Measurements from ENCODE around the gene RBM8A. TPM values are rescaled to one million over a fixed set of nuclear protein-coding genes. Genes with fewer than 3 reads are reported as not detected.

The RBM8A gene
- polyA plus RNA-seq, 1 of the 3 experiments (the other 2 are of a cell fraction) = 236 TPM

DNA sequence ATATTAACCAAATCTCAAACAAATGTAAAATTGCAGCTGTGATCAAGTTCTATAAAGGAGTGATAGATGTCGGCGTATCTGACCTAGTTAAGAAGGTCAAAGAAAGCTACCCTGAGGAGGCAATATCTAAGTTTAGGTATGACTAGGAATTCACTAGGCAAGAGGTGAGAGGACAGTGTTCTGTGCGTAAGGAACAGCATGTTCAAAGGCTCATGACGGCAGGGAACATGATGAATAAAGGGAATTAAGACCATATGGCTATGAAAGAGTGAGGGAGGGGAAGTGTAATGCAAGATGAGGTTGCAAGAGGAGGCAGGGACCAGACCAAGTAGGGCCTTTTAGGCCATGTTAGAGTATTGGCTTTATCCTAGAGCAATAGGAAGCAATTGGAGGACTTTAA, 21.9 kb upstream of the RBM8A start:
- no peak overlapping the region for H2AFZ ChIP-seq (ENCODE audit: low read depth)
- ChIA-PET POLR2A (interaction anchor here (0.6 kb wide), 1 partner anchor 103 kb away, joined by 3 read pairs; no protein-coding TSS in a partner anchor), CTCF (no interaction called here)
- H3K4me2 ChIP-seq = no peak overlapping the region
- no peaks in the 10 kb centered on the region for H3K9me2 ChIP-seq
- no peaks in the 10 kb centered on the region for H3K27me3 ChIP-seq (ENCODE audit: insufficient read depth)
- H3K4me1 ChIP-seq (ENCODE audit: control insufficient read depth in 1 of 2, insufficient read depth in 2 of 2, low read depth in 1 of 2, low read length in 1 of 2) = no peaks in the 10 kb centered on the region; a peak in 1 of 4 replicates
- TF ChIP-seq, protein P1, sequence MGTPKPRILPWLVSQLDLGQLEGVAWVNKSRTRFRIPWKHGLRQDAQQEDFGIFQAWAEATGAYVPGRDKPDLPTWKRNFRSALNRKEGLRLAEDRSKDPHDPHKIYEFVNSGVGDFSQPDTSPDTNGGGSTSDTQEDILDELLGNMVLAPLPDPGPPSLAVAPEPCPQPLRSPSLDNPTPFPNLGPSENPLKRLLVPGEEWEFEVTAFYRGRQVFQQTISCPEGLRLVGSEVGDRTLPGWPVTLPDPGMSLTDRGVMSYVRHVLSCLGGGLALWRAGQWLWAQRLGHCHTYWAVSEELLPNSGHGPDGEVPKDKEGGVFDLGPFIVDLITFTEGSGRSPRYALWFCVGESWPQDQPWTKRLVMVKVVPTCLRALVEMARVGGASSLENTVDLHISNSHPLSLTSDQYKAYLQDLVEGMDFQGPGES (IDR thresholded peaks at IDR 0.05; ENCODE audit: low read depth, low read length) = no peak
- TF ChIP-seq RCOR1 (IDR thresholded peaks at IDR 0.05; ENCODE audit: low read length) (no peak), POLR2AphosphoS5 (IDR thresholded peaks at IDR 0.05; ENCODE audit: low read depth, low read length) (no peak), ELF1 (IDR thresholded peaks at IDR 0.05) (no peak), FOSL2 (IDR thresholded peaks at IDR 0.05; ENCODE audit: borderline replicate concordance, low read depth) (no peak), RAD21 (IDR thresholded peaks at IDR 0.05; ENCODE audit: low read length) (no peak), NRF1 (IDR thresholded peaks at IDR 0.05; ENCODE audit: low read depth, low read length) (no peak), NFIC (IDR thresholded peaks at IDR 0.05; ENCODE audit: borderline replicate concordance) (no peak), YY1 (IDR thresholded peaks at IDR 0.05; ENCODE audit: low read depth) (no peak), GATA2 (CRISPR knock-in tag; IDR thresholded peaks at IDR 0.05) (no peak), MEF2A (IDR thresholded peaks at IDR 0.05; ENCODE audit: borderline replicate concordance, low read depth) (no peak)
- TF ChIP-seq, protein P2, sequence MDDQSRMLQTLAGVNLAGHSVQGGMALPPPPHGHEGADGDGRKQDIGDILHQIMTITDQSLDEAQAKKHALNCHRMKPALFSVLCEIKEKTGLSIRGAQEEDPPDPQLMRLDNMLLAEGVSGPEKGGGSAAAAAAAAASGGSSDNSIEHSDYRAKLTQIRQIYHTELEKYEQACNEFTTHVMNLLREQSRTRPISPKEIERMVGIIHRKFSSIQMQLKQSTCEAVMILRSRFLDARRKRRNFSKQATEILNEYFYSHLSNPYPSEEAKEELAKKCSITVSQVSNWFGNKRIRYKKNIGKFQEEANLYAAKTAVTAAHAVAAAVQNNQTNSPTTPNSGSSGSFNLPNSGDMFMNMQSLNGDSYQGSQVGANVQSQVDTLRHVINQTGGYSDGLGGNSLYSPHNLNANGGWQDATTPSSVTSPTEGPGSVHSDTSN (IDR thresholded peaks at IDR 0.05) = no peak
- WGBS (ENCODE audit: low lambda C conversion rate) = 89% methylated on average over 4 of the region's 4 CpGs
- no peak overlapping the region for H3K4me3 ChIP-seq (ENCODE audit: low read depth in 2 of 2, low read length in 1 of 2)
- DNase-seq = no peak
- H3K27ac ChIP-seq (ENCODE audit: low read depth in 2 of 2, low read length in 1 of 2) = no peak overlapping the region
- H3F3A ChIP-seq (replicated peaks; ENCODE audit: insufficient read depth) = no peaks in the 10 kb centered on the region
- no peaks in the 10 kb centered on the region for H4K20me1 ChIP-seq (ENCODE audit: insufficient read depth)
- no peak overlapping the region for H3K9ac ChIP-seq
- peaks cover 17 to 26% of the 10 kb centered on the region in 2 experiments for H3K36me3 ChIP-seq (replicated peaks in 1 of 2; ENCODE audit: control insufficient read depth in 1 of 2, insufficient read depth in 2 of 2, low read length in 1 of 2)
- H3K9me3 ChIP-seq = no peaks in the 10 kb centered on the region
- H3K79me2 ChIP-seq (ENCODE audit: insufficient read depth) = peaks cover 99% of the 10 kb centered on the region

DNA sequence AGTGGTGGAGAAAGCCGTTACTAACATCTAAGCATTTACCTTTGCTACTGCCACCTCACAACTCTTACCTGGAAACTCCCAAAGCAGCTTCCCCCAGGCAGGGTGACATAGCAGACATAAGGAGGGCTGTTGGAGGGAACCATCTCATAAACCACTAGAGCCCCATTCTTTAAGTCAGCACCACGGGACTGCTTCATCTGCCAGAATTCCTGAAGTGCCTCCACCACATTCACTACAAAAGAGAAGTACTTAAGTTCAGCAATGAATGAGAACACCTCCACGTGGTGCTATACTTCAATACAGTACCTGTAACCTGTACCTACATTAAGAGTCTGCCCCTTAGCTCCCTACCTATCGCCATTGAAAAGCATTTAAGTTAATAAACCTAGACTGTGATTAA, 20.3 kb upstream of the RBM8A start:
- DNase-seq = no peak
- ChIA-PET CTCF (no interaction called here), POLR2A (no interaction called here)
- Histone ChIP-seq H4K20me1 (ENCODE audit: insufficient read depth) (no peaks in the 10 kb centered on the region), H3K36me3 (replicated peaks in 1 of 2; ENCODE audit: control insufficient read depth in 1 of 2, insufficient read depth in 2 of 2, low read length in 1 of 2) (peaks cover 21 to 29% of the 10 kb centered on the region in 2 experiments), H3F3A (replicated peaks; ENCODE audit: insufficient read depth) (no peaks in the 10 kb centered on the region), H3K79me2 (ENCODE audit: insufficient read depth) (peaks cover 83% of the 10 kb centered on the region), H3K4me1 (ENCODE audit: control insufficient read depth in 1 of 2, insufficient read depth in 2 of 2, low read depth in 1 of 2, low read length in 1 of 2) (no peaks in the 10 kb centered on the region), H3K9me3 (no peaks in the 10 kb centered on the region), H3K27ac (ENCODE audit: low read depth in 2 of 2, low read length in 1 of 2) (no peak overlapping the region), H3K9me2 (no peaks in the 10 kb centered on the region), H3K9ac (no peak overlapping the region), H3K4me3 (ENCODE audit: low read depth in 2 of 2, low read length in 1 of 2) (no peak overlapping the region), H3K27me3 (ENCODE audit: insufficient read depth) (no peaks in the 10 kb centered on the region), H3K4me2 (no peak overlapping the region), H2AFZ (ENCODE audit: low read depth) (no peak overlapping the region)
- TF ChIP-seq SMC3 (IDR thresholded peaks at IDR 0.05; ENCODE audit: low read depth, low read length) = no peak
- TF ChIP-seq FOXM1 (IDR thresholded peaks at IDR 0.05; ENCODE audit: low read depth) = no peak
- TF ChIP-seq, protein P3, sequence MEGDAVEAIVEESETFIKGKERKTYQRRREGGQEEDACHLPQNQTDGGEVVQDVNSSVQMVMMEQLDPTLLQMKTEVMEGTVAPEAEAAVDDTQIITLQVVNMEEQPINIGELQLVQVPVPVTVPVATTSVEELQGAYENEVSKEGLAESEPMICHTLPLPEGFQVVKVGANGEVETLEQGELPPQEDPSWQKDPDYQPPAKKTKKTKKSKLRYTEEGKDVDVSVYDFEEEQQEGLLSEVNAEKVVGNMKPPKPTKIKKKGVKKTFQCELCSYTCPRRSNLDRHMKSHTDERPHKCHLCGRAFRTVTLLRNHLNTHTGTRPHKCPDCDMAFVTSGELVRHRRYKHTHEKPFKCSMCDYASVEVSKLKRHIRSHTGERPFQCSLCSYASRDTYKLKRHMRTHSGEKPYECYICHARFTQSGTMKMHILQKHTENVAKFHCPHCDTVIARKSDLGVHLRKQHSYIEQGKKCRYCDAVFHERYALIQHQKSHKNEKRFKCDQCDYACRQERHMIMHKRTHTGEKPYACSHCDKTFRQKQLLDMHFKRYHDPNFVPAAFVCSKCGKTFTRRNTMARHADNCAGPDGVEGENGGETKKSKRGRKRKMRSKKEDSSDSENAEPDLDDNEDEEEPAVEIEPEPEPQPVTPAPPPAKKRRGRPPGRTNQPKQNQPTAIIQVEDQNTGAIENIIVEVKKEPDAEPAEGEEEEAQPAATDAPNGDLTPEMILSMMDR (IDR thresholded peaks at IDR 0.05) = no peak
- TF ChIP-seq POLR2AphosphoS5 (IDR thresholded peaks at IDR 0.05; ENCODE audit: low read depth, low read length) = no peak
- no peak for TF ChIP-seq RAD21 (IDR thresholded peaks at IDR 0.05; ENCODE audit: low read length)
- TF ChIP-seq, protein P4, sequence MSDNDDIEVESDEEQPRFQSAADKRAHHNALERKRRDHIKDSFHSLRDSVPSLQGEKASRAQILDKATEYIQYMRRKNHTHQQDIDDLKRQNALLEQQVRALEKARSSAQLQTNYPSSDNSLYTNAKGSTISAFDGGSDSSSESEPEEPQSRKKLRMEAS (IDR thresholded peaks at IDR 0.05; ENCODE audit: low read depth) = no peak
- TF ChIP-seq, protein P5, sequence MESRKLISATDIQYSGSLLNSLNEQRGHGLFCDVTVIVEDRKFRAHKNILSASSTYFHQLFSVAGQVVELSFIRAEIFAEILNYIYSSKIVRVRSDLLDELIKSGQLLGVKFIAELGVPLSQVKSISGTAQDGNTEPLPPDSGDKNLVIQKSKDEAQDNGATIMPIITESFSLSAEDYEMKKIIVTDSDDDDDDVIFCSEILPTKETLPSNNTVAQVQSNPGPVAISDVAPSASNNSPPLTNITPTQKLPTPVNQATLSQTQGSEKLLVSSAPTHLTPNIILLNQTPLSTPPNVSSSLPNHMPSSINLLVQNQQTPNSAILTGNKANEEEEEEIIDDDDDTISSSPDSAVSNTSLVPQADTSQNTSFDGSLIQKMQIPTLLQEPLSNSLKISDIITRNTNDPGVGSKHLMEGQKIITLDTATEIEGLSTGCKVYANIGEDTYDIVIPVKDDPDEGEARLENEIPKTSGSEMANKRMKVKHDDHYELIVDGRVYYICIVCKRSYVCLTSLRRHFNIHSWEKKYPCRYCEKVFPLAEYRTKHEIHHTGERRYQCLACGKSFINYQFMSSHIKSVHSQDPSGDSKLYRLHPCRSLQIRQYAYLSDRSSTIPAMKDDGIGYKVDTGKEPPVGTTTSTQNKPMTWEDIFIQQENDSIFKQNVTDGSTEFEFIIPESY (IDR thresholded peaks at IDR 0.05; ENCODE audit: borderline replicate concordance, low read depth) = no peak
- TF ChIP-seq MEF2A (IDR thresholded peaks at IDR 0.05; ENCODE audit: borderline replicate concordance, low read depth) = no peak
- no peak for TF ChIP-seq FOSL2 (IDR thresholded peaks at IDR 0.05; ENCODE audit: borderline replicate concordance, low read depth)
- no peak for TF ChIP-seq RXRA (IDR thresholded peaks at IDR 0.05; ENCODE audit: borderline replicate concordance, low read depth)
- TF ChIP-seq SIN3A (IDR thresholded peaks at IDR 0.05; ENCODE audit: borderline replicate concordance, low read depth, low read length) = no peak
- TF ChIP-seq JUND (IDR thresholded peaks at IDR 0.05) = no peak
- no peak for TF ChIP-seq NFIC (IDR thresholded peaks at IDR 0.05; ENCODE audit: borderline replicate concordance)
- TF ChIP-seq RFX5 (IDR thresholded peaks at IDR 0.05; ENCODE audit: low read length) = no peak
- no peak for TF ChIP-seq EP300 (IDR thresholded peaks at IDR 0.05; ENCODE audit: borderline replicate concordance in 1 of 2, low read depth in 1 of 2, low read length in 1 of 2)
- no peak for TF ChIP-seq TEAD4 (IDR thresholded peaks at IDR 0.05; ENCODE audit: borderline replicate concordance, insufficient read depth)
- 75% methylated on average over 4 of the region's 4 CpGs for WGBS (ENCODE audit: low lambda C conversion rate)

All from SK-N-SH (cell line).